Measurements from ENCODE around the gene INO80B.
"Not testable (repeated sequence)": the region's sequence is repeated elsewhere in the genome, so short reads cannot be mapped to it uniquely, and the experiment has no call there.

Gene INO80B

GRCh38 chr2:74426181-74426758 is 28.6 kb upstream of the INO80B start:
- DNase-seq (ENCODE audit: low read depth) = no peak

DNA sequence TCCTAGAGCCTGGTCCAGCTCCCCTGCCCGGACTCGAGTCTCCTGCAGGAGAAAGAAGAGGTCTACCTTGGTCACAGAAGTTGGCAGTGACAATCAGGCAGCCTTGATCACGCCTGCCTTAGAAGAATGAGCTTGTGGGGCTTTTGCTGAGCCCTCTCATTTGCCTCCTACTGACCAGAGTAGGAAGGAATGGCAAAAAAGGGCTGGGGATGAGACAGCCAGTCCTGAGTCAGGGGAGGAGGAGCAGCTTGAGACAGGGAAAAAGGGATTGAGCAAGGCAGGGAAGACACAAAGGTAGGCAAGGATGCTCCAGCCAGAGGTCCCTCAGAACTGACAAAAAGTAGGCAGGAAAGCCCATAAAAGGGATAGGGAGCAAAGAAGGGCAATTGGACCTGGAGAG is 27.3 kb upstream of the INO80B start:
- no peak for DNase-seq (ENCODE audit: low read depth)

- no peak for DNase-seq (ENCODE audit: low read depth)
Observed at GRCh38 chr2:74428675-74429074, 26.2 kb upstream of the INO80B start.

DNA sequence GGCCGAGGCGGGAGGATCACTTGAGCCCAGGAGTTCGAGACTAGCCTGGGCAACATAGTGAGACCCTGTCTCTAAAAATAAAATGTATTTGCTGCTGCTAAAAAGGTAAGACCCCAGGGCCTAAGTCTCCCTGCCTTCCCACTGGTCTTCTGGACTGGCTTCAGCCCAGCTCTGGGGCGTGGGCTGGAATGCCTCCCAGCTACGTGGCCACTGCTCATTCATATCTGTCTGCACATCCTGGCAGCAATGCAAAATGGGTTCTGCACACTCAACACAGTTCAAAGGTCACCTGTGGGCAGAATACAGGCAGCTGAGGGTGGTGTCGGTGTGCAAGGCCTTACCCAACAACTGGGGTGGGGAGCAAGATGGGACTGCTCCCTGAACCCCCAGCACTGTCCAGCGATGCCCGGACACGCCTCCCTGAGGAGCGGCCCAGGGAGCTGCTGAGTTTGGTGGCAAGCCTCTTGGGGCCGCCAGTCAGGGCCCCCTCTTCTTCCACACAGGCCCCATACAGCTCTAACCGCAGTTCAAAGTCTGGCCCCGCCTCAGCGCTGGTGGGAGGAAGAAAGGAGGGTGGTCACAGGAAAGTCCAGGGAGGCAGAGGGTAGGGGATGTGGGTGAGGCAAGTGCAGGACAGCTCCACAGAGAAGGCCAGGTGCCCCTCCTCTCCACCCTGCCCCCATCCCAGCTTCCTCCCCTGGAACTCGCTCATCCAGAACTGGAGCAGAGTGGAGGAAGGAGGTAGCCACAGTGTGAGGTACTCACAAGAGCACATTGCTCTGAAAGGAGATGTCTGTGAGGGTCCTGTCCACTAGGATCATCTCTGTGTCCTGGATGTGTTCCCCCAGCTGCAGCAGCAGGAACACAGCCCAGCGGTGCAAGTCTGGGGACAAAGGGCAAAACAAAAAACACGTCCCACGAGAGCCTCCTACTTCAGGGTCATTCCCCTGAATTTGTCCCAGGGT is 25.1 kb upstream of the INO80B start:
- no peak for DNase-seq (ENCODE audit: low read depth)

GRCh38 chr2:74430502-74430901 is 24.4 kb upstream of the INO80B start:
- DNase-seq (ENCODE audit: low read depth) = no peak

- DNase-seq (ENCODE audit: low read depth) = no peak
Observed at GRCh38 chr2:74436111-74436805, 18.6 kb upstream of the INO80B start.

DNA sequence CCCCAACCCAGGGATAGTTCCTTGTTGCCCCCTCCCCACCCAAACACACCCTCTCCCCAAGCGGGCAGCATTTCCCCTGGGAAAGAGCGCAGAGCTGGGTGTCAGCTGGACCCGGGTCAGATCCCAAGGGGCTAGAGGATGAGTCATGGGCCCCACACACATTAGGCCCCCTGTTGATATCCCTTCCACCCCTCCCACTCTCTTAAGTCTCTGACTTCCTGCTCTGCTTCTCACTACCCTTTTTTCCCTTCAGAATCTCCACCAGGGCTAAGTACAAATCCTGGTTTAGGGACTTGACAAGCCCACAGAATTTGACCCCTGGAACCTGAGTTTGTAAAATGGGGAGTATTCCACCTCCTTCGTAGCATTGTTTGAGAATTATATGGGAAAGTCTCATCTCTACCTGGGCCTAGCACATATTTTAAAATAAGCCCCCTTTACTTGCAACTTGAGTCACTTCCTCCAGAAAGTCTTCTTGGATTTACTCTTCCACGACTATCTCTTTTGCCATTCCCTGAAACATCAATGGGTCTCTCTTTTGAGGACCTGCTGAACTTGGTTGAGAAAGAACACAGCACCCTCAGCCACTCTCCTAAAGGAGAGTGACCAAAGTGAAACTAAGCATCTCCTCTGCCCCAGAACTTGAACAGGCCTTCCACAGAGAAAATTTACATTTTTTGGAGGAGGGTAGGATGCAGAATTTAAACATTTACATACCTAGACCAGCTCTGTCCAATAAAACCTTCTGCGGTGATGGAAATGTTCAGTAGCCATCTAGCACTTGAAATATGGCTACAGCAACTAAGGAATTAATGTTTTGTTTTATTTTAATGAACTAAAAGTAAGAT is 17.8 kb upstream of the INO80B start:
- no peak for DNase-seq (ENCODE audit: low read depth)

- no peak for DNase-seq (ENCODE audit: low read depth)
Observed at GRCh38 chr2:74438248-74438647, 16.6 kb upstream of the INO80B start.

DNA sequence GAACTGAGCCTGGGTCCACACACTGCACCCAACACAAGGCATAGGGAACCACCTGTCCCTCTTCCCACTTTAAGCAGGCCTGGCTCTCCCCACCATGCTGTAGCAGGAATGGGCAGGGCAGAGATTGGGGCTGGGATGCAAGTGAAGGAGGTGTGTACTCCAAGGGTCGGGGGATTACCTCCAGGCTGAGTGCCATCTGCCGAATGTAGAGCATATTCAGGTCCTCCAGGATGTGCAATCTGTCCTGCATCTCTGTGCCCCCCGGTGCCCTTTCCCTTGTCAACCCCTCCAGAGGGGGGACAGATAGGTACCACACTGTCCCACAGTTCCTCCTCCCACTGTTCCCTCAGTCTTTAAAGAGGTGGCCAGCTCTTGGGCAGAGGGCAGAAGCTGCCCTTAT is 15.5 kb upstream of the INO80B start:
- no peak for DNase-seq (ENCODE audit: low read depth)

- no peak for DNase-seq (ENCODE audit: low read depth)
Observed at GRCh38 chr2:74439803-74440377, 15.0 kb upstream of the INO80B start.

GRCh38 chr2:74440378-74441169 is 14.3 kb upstream of the INO80B start:
- no peak for DNase-seq (ENCODE audit: low read depth)

- DNase-seq (ENCODE audit: low read depth) = no peak
Observed at GRCh38 chr2:74441170-74441689, 13.7 kb upstream of the INO80B start.

DNA sequence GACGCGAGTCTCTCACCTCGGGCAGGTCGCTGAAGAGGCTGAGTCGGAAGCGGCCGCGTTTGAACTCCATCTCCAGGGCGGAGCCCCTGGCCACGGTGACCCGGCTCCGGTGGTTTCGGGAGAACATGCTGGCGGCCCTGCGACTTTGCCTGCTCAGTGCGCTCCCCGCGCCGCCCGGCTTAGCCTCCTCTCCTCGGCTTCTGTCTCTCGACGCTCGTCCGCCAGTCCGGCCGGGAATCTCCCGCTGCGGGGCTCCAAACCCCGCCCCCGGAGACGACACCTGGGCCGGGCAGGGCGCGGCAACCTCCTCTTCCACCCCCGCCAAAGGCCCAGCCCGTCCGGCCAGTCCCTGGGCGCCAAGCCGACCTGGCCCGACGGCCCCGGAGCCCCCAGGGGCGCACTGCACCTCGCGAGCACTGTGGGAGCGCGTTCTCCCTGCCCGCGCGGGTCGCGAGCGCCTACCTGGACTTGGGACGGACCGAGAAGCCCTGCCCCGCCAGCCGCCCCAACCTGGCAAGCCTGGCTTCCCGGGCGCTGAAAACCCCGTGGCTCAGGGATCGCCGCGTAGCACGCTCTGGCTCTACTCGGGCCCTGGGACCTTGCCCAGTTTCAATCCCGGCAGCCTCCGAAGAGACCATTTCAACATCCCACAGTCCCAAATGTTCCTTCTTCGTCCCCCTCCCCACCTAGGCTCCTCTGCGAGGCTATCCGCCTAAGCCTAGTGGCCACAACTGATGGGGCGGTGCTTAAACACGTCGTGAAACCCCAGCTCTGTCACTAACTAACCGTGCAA is 13.0 kb upstream of the INO80B start, which contains the start of gene RTKN:
Gene RTKN (minus strand): TSS at position 248 of the 793 bp plus-strand sequence. CDS start 121 bp downstream, at position 127.
- no peak for DNase-seq (ENCODE audit: low read depth)

- DNase-seq (ENCODE audit: low read depth) = not testable (repeated sequence)
Observed at GRCh38 chr2:74442483-74443297, 12.2 kb upstream of the INO80B start.

GRCh38 chr2:74444498-74445318 is 10.2 kb upstream of the INO80B start:
- no peak for DNase-seq (ENCODE audit: low read depth)

GRCh38 chr2:74447230-74447999 is 7.5 kb upstream of the INO80B start:
- no peak for DNase-seq (ENCODE audit: low read depth)

DNA sequence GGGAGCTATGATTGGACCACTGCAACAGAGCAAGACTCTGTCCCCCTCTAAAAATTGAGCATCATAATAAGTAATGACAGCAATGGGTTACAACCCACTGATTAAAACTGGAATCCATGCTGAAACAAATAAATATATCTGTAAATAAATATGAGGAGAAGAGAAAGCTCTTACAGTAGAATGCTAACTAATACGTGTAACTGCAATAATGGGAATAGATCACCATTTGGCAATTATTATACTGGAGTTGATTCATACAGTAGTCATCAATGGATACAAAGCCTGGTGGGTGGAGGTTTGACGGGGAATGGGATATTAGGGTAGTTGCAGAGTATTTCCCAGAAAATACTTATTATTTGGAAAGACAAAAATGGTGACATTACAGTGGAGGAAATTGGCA is 6.1 kb upstream of the INO80B start:
- no peak for DNase-seq (ENCODE audit: low read depth)

Data from T-helper 22 cell (primary cell).